ENCODE measurements around the gene SERPINA12.

Gene SERPINA12

DNA sequence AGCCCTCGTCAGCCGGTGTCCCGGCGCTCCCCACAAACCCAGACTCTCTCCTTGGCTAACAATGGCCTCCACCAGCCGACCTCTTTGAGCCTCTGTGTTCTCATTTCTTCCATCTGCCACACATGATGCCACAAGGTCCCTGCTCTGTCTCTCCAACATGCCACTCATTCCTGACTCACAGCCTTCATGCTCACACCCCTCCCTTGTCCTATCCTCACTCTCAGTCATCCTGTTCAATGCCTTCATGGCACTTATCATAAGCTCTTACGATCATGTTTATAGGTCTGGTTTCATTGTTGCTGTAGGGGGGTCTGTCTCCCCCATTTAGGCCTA is 47.1 kb downstream of the SERPINA12 start:
- no peak for DNase-seq

DNA sequence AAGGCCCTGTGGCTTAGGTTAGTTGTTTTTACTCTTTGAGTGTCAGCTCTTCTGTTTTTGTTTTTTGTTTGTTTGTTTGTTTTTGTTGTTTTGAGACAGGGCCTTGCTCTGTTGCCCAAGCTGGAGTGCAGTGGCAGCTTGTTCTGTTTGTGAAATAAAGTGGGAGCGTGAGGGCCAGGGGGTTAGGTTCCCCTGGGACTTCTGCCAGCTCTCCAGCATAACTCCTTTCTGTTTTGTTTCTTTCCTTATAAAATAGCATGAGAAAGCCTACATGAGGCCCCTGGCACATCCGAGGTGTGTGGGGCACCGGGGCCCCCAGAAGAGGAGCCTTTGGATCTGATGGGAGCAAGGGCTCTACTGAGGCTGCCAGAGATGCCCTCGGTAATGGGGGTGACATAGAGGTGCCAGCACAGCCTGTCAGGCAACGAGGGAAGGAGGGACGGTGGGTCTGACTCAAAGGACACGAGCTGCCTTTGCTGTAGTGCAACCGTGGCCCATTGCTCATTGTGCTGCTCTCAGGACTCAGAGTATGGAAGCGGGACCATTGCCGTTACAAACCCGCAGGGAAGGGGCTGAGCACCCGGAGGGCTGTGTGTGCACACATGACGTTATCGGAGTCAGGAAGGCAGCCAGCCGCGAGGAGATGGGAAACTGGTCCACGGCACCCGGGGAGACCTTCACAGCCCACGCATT is 47.6 kb downstream of the SERPINA12 start:
- DNase-seq = no peak

DNA sequence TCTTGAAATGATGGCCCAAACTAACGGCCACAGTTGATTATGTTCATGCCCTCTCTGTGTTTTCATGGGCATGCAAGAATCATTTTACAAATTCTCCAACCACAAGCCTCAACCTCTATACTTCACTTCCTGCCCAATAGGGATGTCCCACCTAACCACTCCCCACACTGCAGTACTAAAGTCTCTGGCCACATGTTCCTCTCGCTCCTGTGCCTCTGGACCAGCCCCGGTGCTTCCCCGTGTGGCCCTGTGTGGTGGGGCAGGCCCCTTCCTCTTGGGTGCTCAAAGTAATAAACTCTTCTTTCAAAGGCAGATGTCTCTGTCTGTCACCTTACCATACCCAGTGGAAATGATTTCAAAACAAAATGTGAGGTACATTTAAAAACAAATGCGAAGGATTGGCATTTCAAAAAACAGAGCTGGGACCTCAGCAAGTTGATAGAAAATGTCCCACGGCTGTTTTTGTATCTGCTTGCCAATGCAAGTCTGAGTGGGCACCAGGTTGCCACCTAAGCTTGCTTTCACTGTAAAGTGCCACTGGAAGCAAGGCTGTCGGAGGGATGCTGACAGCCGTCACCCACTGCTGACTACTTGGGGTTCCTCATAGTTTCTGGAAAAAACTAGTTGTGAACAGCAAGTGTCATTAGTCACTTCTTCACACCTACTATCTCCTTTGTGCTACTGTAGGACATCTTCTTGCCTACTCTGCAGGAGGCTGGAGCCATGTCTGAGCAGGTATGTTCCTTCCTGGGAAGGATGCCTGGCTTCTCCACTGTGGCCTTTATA is 48.4 kb downstream of the SERPINA12 start:
- DNase-seq = no peak

DNA sequence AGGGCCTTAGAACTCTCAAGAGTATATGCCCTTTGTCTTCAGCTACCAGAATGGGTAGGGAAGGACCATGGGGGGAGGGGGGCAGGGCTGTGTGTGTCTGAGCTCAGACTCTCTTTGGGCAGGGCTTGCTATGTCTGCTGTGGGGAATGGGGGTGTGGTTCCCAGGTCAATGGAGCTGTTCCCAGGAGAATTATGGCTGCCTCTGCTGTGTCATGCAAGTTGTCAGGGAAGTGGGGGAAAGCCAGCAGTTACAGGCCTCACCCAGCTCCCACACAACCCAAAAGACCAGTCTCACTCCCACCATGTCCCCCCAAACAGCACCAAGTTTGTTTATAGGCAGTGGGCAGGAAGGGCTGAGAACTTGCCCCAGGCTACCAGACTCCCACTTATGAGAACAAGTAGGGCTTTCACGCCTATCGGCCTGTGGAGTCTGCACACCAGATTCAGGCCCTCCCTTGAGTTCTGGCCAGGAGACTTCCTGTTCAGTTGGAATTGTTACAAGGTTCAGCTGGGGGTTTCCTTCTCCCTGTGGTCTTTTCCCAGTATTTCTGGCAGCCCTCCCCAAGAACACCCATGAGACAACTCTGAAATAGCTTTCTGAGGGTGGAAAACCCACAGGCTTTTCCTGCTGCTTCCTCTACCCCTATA is 50.6 kb downstream of the SERPINA12 start:
- no peak for DNase-seq

DNA sequence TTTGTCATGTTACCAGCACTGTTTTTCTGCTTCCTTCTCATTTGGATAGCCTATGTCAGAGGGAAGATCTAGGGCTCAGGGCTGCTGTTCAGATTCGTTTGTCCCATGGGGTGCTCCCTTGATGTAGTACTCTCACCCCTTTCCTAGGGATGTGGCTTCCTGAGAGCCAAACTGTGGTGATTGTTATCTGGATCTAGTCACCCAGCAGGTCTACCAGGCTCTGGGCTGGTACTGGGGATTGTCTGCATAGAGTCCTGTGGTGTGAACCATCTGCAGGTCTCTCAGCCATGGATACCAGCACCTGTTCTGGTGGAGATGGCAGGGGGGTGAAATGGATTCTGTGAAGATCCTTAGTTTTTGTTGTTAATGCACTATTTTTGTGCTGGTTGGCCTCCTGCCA is 51.2 kb downstream of the SERPINA12 start:
- DNase-seq = no peak

DNA sequence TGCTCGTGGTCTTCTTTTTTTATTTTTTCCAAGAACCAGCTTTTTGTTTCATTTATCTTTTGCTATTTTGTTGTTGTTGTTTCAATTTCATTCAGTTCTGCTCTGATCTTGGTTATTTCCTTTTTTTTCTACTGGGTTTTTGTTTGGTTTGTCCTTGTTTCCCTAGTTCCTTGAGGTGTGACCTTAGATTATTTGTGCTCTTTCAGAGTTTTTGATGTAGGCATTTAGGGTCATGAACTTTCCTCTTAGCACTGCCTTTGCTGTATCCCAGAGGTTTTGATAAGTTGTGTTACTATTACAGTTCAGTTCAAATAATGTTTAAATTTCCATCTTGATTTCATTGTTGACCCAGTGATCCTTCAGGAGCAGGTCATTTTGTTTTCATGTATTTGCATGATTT is 53.3 kb downstream of the SERPINA12 start:
- no peak for DNase-seq

DNA sequence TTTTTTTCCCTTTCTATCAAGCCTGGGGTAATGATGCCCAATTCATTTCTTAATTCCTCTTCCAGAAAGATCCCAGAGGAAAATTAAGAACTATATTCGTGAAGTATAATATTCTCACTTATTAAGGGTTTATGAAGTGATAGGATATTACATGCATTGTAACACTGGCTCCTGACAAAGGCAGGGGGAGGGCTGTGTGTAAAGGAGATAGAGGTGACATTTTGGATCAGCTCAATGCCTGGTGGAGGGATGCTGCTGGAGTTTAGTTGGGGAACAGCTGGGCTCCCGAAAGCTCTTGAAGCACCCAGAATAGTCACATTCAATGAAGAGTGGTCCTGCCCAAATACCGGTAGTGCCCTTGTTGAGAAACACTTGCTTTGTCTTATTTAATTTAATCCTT is 57.4 kb downstream of the SERPINA12 start:
- no peak for DNase-seq

DNA sequence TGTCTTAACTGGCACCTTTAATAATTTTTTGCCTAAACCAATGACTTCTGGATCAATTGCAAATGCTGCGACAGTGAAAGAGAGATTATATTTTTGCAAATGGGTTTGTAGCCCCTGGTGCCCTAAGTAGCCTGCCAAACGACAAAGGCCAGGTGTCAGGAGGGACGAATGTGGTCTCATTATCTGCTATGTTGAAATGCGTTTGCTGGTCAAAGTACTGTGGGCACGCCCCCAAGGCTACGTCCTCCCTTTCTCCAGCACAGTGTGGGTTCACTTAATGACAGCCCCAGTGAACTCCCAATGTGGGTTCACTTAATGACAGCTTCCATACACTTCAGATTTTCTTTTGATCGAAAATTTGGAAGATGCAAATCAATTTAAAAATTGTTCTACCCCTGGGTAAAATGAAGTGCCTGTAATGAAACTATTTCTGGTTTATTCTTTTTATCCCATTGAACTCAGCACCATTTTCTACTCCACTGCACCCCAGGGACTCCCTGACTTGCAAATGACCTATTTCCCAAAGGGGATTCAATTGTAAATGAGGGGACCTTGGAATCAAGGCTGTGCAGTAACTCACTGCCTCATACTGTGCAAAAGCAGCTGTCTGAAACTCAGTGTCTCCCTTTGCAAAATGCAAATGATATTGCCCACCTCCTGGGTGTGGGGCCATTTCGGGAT is 58.0 kb downstream of the SERPINA12 start:
- DNase-seq = no peak

DNA sequence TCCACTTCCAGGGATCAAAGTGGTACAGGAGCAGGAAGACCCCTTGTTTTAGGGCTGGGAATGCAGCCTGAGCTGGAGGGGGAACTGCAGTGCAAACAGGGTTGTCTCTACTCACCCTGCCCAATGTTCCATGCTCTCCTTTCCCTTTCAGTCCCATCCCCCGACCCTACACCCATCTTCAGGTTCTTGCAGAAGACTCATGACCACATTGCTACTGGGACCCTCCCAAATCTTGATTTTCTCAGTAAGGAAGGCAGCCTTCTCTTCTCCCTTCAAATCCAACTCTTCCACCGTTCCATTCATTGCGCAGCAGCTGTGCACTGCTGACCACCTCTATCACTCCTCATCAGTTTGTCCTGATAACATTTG is 58.6 kb downstream of the SERPINA12 start:
- DNase-seq = no peak

DNA sequence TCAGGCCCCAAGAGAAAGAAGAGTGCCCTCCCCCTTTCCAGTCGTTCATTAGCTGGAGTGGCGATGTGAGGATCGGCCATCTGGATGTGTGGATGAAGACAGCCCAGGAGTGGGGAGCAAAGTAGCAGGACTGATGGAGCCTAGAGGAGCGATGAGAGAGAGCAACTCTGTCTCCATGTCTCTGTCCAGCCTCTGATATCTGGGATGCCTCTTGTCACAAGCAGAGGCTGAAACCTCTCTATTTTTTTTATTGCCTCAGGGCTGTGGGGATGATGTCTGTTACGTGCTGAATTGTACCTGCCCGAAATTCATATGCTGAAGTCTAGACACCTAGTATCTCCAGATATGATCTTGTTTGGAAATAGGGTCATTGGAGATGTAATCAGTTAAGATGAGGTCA is 59.3 kb downstream of the SERPINA12 start:
- no peak for DNase-seq

DNA sequence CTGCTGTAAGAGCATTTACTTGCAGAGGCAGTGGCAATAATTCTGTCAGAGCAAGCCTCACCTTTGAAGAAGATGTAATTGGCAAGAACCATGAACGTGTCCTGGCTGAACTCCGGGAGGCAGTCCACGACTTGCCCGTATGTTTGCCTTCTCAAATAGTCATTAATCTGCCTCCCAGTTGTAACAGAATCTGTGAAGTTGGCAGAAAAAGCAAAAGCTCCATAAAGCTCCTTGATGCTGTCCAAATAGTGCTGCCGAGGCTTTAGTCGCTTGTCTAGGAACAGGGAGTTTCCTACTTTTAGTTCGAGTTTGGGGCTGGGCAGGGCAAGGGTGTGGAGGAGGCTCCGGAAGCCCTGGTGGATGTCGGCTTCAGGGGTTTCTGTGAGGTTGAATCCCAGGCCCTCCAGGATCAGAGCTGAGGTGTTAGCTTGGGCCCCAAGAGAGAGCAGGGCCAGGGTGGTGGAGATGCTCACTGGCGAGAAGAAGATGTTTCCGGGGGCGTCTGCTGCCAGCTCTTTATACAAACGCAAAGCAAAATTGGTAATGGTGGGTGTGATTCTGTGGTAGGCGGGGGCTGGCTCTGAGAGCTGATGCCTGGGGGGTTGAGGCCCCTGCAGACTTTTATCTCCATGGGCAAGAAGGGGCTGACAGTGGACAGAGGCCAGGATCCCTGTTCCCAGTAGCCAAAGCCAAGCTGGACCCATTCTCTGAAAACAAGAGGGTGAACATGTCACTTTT is 61.0 kb downstream of the SERPINA12 start:
- no peak for DNase-seq

DNA sequence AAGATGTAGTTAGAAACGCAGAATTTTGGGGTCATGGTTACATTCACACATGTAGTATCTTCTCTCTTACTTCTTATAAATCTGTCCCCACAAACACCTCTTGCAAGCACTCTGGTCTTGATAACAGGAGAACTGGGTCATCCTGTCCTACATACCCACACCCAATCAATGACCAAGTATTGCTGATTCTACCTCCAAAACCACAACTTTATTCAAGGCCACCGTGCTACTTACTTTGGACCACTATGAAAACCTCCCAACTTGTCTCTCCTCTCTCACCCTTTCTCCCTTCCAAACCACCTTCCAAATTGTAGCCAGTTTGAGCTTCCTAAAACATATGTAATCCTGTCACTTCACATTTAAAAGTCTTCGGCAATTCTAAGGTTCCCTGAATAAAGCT is 62.1 kb downstream of the SERPINA12 start:
- DNase-seq = no peak

DNA sequence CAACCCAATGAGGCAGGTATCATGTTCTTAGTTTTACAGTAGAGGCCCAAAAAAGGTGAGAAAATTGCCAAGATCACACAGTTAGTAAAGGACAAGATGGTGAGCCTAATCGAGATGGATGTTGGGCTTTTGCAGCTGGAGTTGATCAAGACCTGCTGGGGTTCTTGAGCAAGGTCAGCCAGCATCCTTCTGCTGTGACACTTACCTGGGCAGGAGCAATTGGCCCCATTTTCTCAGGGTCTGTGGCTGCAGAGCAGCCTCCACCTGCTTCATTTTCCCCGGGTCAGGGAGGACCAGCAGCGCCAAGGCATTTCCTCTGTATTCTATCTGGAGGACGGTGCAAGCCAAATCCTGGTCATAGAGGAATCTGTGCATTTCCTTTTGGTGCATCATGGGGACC is 63.1 kb downstream of the SERPINA12 start:
- no peak for DNase-seq

DNA sequence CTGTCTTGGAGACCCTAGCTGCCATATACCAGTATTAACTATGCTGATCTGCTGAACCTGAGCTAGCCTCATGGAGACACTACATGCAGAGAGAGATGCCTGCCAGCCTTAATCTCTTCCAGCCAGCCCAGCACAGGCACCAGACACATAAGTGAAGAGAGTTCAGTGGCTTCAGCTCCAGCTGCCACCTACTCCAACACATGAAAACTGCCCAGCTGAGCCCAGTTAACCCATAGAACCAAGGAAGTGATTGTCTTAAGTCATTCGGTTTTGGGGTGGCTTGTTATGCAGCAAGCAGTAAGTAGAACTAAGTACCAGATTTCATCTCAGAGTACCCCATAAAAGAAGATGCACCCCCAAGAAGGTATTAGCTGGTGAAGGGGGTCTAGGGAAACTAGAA is 64.3 kb downstream of the SERPINA12 start:
- no peak for DNase-seq

DNA sequence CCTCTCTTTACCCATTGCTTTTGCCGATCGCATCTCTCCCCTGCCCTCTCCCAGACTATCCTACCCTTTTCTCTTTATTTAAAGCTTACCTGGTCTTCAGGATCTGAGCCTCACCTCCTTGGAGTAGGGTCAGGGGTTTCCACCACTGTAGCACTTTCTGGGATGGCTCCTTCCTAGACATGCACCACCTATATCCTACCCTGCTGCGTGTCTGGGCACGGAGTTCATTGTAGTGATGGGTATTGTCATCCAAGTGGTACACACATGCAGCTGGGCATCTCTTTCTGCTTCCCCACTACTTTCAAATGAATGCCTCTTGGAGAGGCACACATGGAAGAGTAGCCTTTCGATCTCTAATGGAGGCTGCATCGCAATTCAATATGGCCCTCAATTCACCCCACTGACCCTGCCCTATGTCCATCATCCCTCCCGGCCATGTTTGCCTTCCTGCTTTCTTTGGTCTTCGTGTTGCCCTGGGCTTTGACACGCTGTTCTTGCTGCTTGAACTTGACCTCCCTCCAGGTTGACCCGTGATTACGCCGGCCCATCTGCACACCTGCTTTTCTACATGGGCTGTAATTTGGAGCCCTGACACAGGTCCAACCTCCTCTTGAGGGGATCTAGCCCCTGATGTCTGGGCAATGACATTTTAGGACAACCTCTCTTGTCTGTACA is 67.6 kb downstream of the SERPINA12 start:
- DNase-seq = no peak

DNA sequence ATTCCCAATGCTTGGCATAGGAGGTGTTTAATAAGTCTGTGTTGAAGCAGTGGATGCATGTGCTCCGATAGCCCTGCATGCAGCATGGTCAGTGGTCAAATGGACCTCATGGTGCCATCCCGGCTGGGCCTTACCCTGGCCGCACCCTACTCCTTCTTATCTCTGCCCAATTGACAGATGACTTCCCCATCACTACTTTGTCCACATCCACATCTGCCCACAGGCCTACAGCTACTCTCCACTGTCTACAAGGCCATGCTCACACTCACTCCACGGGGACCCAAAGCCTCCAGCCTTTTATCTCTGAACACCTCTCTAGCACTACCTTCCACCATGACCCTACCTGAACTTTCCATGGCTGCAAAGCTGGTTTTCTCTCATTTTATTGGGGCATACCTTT is 68.1 kb downstream of the SERPINA12 start:
- no peak for DNase-seq

DNA sequence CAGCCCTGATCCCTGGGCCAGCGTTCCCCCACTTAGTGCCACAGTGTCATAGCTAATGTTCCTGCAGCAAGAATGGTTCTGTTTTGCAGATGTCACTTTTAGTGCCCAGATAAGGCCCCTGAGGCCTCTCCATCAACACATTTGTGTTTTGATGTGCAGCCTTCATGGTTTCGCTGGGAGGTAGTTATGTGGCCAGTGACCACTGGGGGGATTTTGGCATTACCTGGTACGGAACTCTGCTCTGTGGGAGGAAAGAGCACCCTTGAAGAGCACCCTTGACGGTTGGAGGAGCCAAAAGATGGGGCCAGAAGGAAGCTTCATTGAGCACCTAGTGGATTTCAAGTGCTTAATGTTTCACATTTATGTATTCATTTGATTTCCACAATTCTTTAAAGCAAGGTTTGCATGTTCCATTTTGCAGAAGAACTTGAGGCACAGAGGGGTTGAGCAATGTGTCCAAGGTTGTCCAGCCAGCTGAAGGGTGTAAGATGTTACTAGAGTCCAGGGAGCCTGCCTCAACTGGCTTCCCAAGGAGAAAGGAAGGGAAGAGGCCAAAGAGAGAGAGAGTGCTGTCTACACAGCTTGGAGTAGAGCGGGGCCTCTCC is 69.7 kb downstream of the SERPINA12 start:
- DNase-seq = no peak

All from Kasumi-1 (cell line).